ENCODE measurements around the gene INHBA.

INHBA gene

DNA sequence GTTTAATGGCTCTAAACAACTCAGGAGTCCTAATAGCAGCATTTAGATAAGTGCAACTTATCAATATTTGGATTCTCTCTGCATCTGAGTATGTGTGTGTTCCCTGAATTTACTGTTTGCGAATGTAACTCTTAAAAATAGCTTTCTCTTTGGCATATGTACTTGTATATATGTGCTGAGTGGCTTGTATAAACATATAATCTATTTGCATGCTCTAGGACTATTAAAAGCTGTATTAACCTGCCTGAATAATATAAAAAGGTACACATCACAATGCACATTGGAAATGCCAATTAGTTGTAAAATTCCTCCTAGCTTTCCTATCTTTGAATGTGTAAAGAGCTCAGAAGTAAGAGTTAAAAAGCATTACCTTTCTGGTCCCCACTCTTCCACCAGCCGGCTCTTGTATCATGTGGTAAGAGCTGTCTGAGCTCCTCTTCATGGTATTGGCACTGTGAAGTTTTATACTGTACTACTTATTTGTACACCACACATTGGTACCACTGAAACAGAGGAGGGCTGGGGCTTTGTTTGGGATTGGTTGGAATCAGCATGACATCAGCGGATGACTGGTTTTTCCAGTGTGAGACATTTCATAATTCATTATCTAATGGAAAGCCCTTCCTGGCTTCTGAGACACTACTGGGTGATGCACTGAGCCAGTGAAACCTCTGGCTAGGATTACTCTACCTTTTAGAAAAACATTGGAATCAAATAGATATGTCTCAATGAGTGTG lies at the start of gene INHBA:
Gene INHBA (minus strand): TSS at position 456 of the 737 bp plus-strand sequence. CDS start 2,716 bp downstream, outside the sequence.
- H3K4me2 ChIP-seq: no peak within 1 kb of the TSS
- peaks cover 35 to 51% (median 44%) of the 10 kb centered on the region in 11 experiments for H3K27me3 ChIP-seq
- no peaks in the 10 kb centered on the region for H3K36me3 ChIP-seq
- H3K27ac ChIP-seq: no peak within 1 kb of the TSS
- TF ChIP-seq Cebpa-rat (IDR thresholded peaks at IDR 0.05): no peak
- H3K4me3 ChIP-seq: no peak within 1 kb of the TSS
- no peak within 1 kb of the TSS for H3K9ac ChIP-seq
- H4K20me1 ChIP-seq: no peaks in the 10 kb centered on the region
- H3K4me1 ChIP-seq: peaks cover 15 to 21% (median 16%) of the 10 kb centered on the region in 10 experiments
- H3K9me3 ChIP-seq (replicated peaks in 1 of 11): no peaks in the 10 kb centered on the region

DNA sequence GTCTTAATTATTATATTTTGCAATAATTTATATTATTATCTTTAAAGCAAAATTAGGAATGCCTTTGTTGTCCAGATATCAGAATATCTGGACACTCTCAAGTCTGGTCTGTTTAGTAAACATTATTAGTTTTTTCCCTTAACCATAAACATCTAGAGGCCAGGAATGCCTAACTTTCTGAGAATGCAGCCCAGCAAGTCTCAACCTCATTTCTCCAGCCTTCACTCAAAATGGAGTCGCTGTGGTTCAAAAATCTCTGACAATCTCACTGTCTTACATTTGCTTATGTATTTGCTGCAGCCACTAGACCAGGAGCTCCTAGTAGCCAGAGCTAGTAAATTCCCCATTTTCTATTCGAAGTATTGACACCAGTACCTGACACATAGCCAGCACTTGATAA lies 49.7 kb upstream of the INHBA start:
- Histone ChIP-seq H3K9me3 (replicated peaks in 1 of 11) (peaks cover 40 to 62% (median 46%) of the 10 kb centered on the region in 11 experiments), H3K4me1 (no peaks in the 10 kb centered on the region), H3K36me3 (0 out of 22 replicates have a peak, but pooled peaks cover 0 to 2% (median 0%) of the 10 kb centered on the region in 11 experiments), H3K27me3 (no peaks in the 10 kb centered on the region), H3K4me2 (no peak overlapping the region), H3K9ac (no peak overlapping the region), H3K27ac (no peak overlapping the region), H3K4me3 (no peak overlapping the region), H4K20me1 (no peaks in the 10 kb centered on the region)
- TF ChIP-seq Cebpa-rat (IDR thresholded peaks at IDR 0.05): no peak

- no peak overlapping the region for H3K4me2 ChIP-seq
- H3K36me3 ChIP-seq: no peaks in the 10 kb centered on the region
- no peak overlapping the region for H3K4me3 ChIP-seq
- H3K27me3 ChIP-seq: no peaks in the 10 kb centered on the region
- TF ChIP-seq Cebpa-rat (IDR thresholded peaks at IDR 0.05): no peak
- peaks cover 23 to 45% (median 29%) of the 10 kb centered on the region in 11 experiments for H3K9me3 ChIP-seq (replicated peaks in 1 of 11)
- H3K27ac ChIP-seq: no peak overlapping the region
- H3K9ac ChIP-seq: no peak overlapping the region
- no peaks in the 10 kb centered on the region for H3K4me1 ChIP-seq
- H4K20me1 ChIP-seq: no peaks in the 10 kb centered on the region
These were observed 48.0 kb upstream of the INHBA start for GRCh38 chr7:41750661-41751540.

DNA sequence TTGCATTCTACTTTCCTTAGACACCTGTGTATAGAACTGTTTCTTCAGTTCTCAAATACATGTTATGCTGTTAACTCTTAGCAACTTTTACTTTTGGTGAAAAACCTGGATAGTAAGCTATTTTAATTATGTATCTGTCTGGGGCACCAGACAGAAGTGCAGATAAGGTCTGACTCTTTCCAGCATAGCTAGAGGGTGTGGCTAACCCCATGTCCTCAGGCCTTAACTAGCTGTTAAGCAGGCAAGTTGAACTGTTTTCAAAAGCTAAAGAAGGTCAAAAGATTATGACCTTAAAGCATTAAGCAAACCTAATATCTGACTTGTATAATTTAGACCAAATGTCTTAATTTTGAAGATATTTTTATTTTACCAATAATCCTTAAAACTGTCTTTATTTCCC lies 45.1 kb upstream of the INHBA start:
- H3K4me2 ChIP-seq: no peak overlapping the region
- no peaks in the 10 kb centered on the region for H3K4me1 ChIP-seq
- no peak overlapping the region for H3K27ac ChIP-seq
- H4K20me1 ChIP-seq: no peaks in the 10 kb centered on the region
- peaks cover 0 to 17% (median 5%) of the 10 kb centered on the region in 11 experiments; a peak in 12 of 22 replicates for H3K9me3 ChIP-seq (replicated peaks in 1 of 11)
- no peaks in the 10 kb centered on the region for H3K36me3 ChIP-seq
- H3K9ac ChIP-seq: no peak overlapping the region
- TF ChIP-seq Cebpa-rat (IDR thresholded peaks at IDR 0.05): no peak
- H3K4me3 ChIP-seq: no peak overlapping the region
- no peaks in the 10 kb centered on the region for H3K27me3 ChIP-seq

DNA sequence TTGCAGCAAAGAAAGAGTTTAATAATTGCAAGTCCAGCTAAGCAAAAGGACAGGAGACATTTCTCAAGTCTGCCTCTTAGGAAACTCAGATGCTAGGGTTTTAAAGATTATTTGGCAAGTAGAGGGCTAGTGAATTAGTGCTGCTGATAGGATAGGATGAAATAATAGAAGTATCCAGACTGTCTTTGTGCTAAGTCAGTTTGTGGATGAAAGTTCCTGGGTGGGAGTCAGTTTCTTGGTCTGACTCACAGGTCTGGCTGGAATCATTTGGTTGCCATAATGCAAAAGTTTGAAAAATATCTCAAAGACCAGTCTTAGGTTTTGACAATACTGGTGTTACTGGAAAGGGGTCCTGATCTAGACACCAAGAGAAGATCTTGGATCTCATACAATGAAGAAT lies 42.6 kb upstream of the INHBA start:
- Histone ChIP-seq H3K9me3 (replicated peaks in 1 of 11) (peaks cover 17 to 38% (median 23%) of the 10 kb centered on the region in 11 experiments), H3K36me3 (no peaks in the 10 kb centered on the region), H3K27me3 (no peaks in the 10 kb centered on the region), H4K20me1 (no peaks in the 10 kb centered on the region), H3K4me2 (no peak overlapping the region), H3K9ac (no peak overlapping the region), H3K4me1 (peaks cover 0 to 4% (median 0%) of the 10 kb centered on the region in 10 experiments; a peak in 1 of 20 replicates), H3K27ac (no peak overlapping the region), H3K4me3 (no peak overlapping the region)
- TF ChIP-seq Cebpa-rat (IDR thresholded peaks at IDR 0.05): no peak

DNA sequence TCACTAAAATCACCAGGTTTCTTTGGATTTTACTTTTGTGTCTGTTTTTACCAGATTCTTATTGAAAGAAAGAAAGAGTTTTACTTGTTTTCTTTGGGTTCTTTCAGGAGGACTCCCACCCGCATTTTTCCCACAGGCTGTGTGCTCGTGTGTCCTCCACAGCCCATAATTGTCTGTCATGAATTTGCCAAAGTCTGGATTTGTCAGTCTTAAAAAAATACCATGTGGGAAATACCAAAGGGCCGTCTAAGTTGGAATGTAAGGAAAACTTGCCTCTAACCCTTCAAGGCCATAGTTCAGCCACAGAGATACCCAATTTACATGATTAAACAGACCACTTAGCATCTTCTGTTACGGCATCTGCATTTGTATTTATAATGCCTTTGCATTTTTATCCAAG lies 41.3 kb upstream of the INHBA start:
- H3K9ac ChIP-seq: no peak overlapping the region
- peaks cover 0 to 4% (median 0%) of the 10 kb centered on the region in 10 experiments; a peak in 1 of 20 replicates for H3K4me1 ChIP-seq
- H3K27me3 ChIP-seq: no peaks in the 10 kb centered on the region
- H4K20me1 ChIP-seq: no peaks in the 10 kb centered on the region
- no peak overlapping the region for H3K27ac ChIP-seq
- H3K36me3 ChIP-seq: no peaks in the 10 kb centered on the region
- no peak overlapping the region for H3K4me2 ChIP-seq
- no peak overlapping the region for H3K4me3 ChIP-seq
- TF ChIP-seq Cebpa-rat (IDR thresholded peaks at IDR 0.05): no peak
- H3K9me3 ChIP-seq (replicated peaks in 1 of 11): peaks cover 17 to 38% (median 21%) of the 10 kb centered on the region in 11 experiments

DNA sequence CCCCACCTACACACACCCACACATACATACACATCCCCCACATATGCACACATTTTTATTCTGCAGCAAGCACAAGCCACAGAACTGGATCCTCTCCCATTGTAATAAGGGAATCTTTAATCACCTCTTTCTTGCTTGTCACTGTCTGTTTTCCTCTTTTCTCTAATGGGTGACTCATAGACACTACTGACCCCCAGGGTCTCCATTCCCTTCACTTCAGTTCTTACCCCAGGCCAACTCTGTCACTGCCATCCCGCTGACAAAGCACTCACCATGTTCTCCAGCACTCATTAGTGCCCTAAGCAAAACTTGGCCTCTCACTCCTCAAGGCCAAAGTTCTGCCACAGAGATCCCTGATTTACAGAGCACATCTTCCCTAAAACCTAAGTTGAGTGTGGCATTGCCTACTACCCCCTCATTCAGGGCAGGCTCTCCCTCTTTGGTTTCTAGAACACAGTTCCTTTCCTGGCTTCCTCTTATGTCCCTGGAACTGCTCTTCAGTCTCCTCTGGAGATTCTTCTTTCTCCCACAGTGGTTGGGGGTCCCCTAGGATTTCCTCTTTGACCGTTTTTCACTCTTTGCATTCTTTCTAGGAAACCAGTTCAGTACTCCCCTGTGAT lies 39.6 kb upstream of the INHBA start:
- no peak overlapping the region for H3K9ac ChIP-seq
- TF ChIP-seq Cebpa-rat (IDR thresholded peaks at IDR 0.05): no peak
- peaks cover 17 to 29% (median 21%) of the 10 kb centered on the region in 11 experiments for H3K9me3 ChIP-seq (replicated peaks in 1 of 11)
- H3K27me3 ChIP-seq: no peaks in the 10 kb centered on the region
- H3K4me2 ChIP-seq: no peak overlapping the region
- H3K4me1 ChIP-seq: peaks cover 0 to 5% (median 0%) of the 10 kb centered on the region in 10 experiments; a peak in 3 of 20 replicates
- H3K27ac ChIP-seq: no peak overlapping the region
- no peak overlapping the region for H3K4me3 ChIP-seq
- H3K36me3 ChIP-seq: no peaks in the 10 kb centered on the region
- H4K20me1 ChIP-seq: no peaks in the 10 kb centered on the region

DNA sequence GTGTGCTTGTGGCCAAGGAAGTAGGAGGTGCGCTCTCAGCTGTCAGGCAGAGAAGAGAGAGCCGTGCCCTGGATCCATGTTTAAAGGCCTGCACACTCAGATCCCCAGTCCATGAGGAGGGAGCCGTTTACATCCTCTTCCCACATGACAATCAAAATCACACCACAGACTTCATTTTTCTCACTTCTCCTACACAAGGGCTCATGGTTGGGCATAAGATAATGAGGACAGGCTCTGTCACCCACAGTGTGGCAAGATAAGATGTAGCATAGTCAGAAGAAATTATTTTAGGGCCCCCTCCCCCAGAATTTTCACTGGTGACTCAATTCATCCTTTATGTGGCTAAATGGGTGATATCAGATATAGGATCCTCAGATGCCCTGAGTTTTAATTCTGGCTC lies 35.9 kb upstream of the INHBA start:
- peaks cover 17 to 31% (median 22%) of the 10 kb centered on the region in 11 experiments for H3K9me3 ChIP-seq (replicated peaks in 1 of 11)

DNA sequence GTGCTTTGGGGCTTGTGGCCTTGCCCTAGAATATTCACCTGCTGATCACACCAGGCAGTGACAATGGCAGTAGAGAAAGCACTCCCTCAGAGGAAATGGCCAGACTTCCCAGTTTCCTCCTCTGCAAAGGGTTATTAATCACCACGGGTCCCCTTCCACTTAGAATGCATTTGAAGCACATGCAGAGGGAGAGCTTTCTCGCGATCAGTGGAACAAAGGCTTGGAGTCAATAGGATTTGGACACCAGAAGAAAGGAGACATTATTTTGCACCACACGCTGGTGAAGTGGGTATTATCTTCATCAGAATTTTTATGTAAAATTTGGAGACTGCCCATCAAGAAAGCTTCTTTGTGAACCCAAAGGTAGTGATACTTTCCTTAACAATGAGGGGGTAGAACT lies 35.4 kb upstream of the INHBA start:
- no peak overlapping the region for H3K27ac ChIP-seq
- no peak overlapping the region for H3K4me3 ChIP-seq
- H3K27me3 ChIP-seq: no peaks in the 10 kb centered on the region
- peaks cover 17 to 31% (median 22%) of the 10 kb centered on the region in 11 experiments for H3K9me3 ChIP-seq (replicated peaks in 1 of 11)
- peaks cover 9 to 17% (median 13%) of the 10 kb centered on the region in 10 experiments; a peak in 19 of 20 replicates for H3K4me1 ChIP-seq
- no peaks in the 10 kb centered on the region for H3K36me3 ChIP-seq
- no peak overlapping the region for H3K9ac ChIP-seq
- peak overlapping the region in 3 of 11 experiments; percentile 2 to 17 (median 4); a peak in 2 of 22 replicates for H3K4me2 ChIP-seq
- no peak for TF ChIP-seq Cebpa-rat (IDR thresholded peaks at IDR 0.05)
- no peaks in the 10 kb centered on the region for H4K20me1 ChIP-seq

More for the DNA sequence above, 35.9 kb upstream of the INHBA start:
- no peaks in the 10 kb centered on the region for H4K20me1 ChIP-seq
- no peak overlapping the region for H3K9ac ChIP-seq
- TF ChIP-seq Cebpa-rat (IDR thresholded peaks at IDR 0.05): no peak
- H3K4me2 ChIP-seq: no peak overlapping the region
- H3K27me3 ChIP-seq: no peaks in the 10 kb centered on the region
- H3K36me3 ChIP-seq: no peaks in the 10 kb centered on the region
- peaks cover 9 to 16% (median 13%) of the 10 kb centered on the region in 10 experiments; a peak in 19 of 20 replicates for H3K4me1 ChIP-seq
- no peak overlapping the region for H3K27ac ChIP-seq
- no peak overlapping the region for H3K4me3 ChIP-seq
